ENCODE data around the gene COL23A1. TPM values are rescaled to one million over a fixed set of nuclear protein-coding genes. Genes with fewer than 3 reads are reported as not detected.

COL23A1 gene
- polyA plus RNA-seq, 2 of the 4 experiments (the other 2 are of a cell fraction): not detected

DNA sequence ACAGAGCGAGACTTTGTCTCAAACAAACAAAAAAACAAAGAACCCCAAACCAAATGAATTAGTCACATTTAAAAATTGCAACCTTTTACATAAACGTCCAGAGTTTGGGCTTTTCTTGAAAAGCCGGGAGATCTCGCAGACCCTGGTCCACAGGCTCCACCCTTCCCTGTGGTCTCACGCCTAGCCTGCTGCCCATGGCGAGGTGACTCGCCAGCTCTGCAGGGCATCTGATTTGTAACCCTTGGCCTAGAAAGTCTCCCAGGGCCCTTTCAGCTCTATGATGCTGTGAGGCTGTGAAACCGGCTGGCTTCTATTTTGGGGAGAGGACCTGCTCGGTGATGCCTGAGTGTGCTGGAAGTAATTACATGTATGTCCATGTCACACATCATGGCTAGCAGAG, 312.8 kb downstream of the COL23A1 start (continued):
- TF ChIP-seq, protein P1, sequence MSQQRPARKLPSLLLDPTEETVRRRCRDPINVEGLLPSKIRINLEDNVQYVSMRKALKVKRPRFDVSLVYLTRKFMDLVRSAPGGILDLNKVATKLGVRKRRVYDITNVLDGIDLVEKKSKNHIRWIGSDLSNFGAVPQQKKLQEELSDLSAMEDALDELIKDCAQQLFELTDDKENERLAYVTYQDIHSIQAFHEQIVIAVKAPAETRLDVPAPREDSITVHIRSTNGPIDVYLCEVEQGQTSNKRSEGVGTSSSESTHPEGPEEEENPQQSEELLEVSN (IDR thresholded peaks at IDR 0.05; ENCODE audit: borderline replicate concordance, low read depth): no peak
- TF ChIP-seq HOXA7 (CRISPR knock-in tag; IDR thresholded peaks at IDR 0.05): no peak
- TF ChIP-seq MYC (IDR thresholded peaks at IDR 0.05; ENCODE audit: borderline replicate concordance, low read length): no peak
- TF ChIP-seq, protein P2, sequence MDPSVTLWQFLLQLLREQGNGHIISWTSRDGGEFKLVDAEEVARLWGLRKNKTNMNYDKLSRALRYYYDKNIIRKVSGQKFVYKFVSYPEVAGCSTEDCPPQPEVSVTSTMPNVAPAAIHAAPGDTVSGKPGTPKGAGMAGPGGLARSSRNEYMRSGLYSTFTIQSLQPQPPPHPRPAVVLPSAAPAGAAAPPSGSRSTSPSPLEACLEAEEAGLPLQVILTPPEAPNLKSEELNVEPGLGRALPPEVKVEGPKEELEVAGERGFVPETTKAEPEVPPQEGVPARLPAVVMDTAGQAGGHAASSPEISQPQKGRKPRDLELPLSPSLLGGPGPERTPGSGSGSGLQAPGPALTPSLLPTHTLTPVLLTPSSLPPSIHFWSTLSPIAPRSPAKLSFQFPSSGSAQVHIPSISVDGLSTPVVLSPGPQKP (IDR thresholded peaks at IDR 0.05; ENCODE audit: low read depth, low read length): no peak
- TF ChIP-seq EP300 (IDR thresholded peaks at IDR 0.05): no peak
- TF ChIP-seq MAFK (IDR thresholded peaks at IDR 0.05; ENCODE audit: partially characterized antibody): no peak

DNA sequence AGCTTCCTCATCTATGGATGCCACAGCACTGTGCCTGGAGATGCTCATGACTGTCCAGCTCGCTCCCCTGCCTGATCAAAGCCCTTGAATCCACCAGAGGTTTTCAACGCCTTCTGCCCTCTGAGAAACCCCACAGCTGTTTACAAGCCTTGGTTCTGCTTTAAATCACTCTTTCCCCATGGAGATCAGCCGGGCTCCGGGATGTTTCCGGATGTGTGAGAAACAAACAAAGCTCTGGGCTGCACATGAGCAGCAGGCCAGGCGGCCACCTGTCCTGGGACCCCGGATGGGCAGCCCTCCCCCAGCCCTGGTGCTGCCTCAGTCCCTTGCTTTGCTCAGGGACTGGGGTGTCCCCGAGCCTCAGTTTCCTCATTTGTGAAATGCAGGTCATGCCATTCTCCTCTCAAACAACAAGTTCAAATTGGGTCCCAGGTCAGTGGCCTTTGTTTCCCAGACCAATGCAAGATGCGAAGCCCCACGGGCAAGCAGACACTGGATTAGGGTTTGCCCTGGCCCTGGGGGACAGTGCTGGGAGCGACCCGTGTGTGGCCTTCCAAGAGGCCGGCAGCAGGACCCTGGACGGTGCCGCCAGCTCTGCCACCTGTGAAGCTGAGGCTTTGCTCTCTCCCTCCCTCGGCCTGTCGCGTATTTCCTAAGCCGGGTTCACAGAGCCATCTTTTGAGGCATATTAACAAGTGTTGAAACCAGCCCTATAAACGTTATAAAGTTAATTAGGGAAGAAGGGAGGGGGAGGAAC, 315.2 kb downstream of the COL23A1 start:
- no peak overlapping the region for H3K4me3 ChIP-seq
- no peaks in the 10 kb centered on the region for H3K4me1 ChIP-seq
- 38% methylated on average over 20 of the region's 20 CpGs for WGBS (ENCODE audit: missing lambda C conversion rate)
- H3K9me3 ChIP-seq: peaks cover 15% of the 10 kb centered on the region; the same call in 2 of the 3 replicates
- no peak for FAIRE-seq
- POLR2A ChIA-PET: no interaction called here
- DNase-seq (ENCODE audit: low read depth in 1 of 2, low spot score in 1 of 2): no peak
- no peak overlapping the region for H3K27ac ChIP-seq
- no peak for TF ChIP-seq RNF2 (IDR thresholded peaks at IDR 0.05; ENCODE audit: borderline replicate concordance, low read depth)
- no peak for TF ChIP-seq ZC3H11A (IDR thresholded peaks at IDR 0.05)
- TF ChIP-seq, protein P1 (IDR thresholded peaks at IDR 0.05; ENCODE audit: borderline replicate concordance, low read depth): no peak
- TF ChIP-seq NPAS2 (CRISPR knock-in tag; IDR thresholded peaks at IDR 0.05; ENCODE audit: borderline replicate concordance): no peak
- TF ChIP-seq JUNB (IDR thresholded peaks at IDR 0.05): no peak
- no peak for TF ChIP-seq SMC3 (IDR thresholded peaks at IDR 0.05)
- TF ChIP-seq, protein P3, sequence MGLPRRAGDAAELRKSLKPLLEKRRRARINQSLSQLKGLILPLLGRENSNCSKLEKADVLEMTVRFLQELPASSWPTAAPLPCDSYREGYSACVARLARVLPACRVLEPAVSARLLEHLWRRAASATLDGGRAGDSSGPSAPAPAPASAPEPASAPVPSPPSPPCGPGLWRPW (IDR thresholded peaks at IDR 0.05): no peak
- no peak for TF ChIP-seq ZNF302 (CRISPR knock-in tag; IDR thresholded peaks at IDR 0.05)
- no peak for TF ChIP-seq EHMT2 (IDR thresholded peaks at IDR 0.05; ENCODE audit: low read depth)
- TF ChIP-seq CHD4 (IDR thresholded peaks at IDR 0.05; ENCODE audit: borderline replicate concordance): no peak
- no peak for TF ChIP-seq HOXB13 (CRISPR knock-in tag; IDR thresholded peaks at IDR 0.05; ENCODE audit: low read depth)
- TF ChIP-seq RARB (CRISPR knock-in tag; IDR thresholded peaks at IDR 0.05): no peak
- no peak for TF ChIP-seq CHD2 (IDR thresholded peaks at IDR 0.05; ENCODE audit: low read length, partially characterized antibody)
- TF ChIP-seq, protein P4, sequence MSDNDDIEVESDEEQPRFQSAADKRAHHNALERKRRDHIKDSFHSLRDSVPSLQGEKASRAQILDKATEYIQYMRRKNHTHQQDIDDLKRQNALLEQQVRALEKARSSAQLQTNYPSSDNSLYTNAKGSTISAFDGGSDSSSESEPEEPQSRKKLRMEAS (IDR thresholded peaks at IDR 0.05): no peak
- no peak for TF ChIP-seq PHF8 (IDR thresholded peaks at IDR 0.05; ENCODE audit: borderline replicate concordance, low read depth)
- TF ChIP-seq, protein P5, sequence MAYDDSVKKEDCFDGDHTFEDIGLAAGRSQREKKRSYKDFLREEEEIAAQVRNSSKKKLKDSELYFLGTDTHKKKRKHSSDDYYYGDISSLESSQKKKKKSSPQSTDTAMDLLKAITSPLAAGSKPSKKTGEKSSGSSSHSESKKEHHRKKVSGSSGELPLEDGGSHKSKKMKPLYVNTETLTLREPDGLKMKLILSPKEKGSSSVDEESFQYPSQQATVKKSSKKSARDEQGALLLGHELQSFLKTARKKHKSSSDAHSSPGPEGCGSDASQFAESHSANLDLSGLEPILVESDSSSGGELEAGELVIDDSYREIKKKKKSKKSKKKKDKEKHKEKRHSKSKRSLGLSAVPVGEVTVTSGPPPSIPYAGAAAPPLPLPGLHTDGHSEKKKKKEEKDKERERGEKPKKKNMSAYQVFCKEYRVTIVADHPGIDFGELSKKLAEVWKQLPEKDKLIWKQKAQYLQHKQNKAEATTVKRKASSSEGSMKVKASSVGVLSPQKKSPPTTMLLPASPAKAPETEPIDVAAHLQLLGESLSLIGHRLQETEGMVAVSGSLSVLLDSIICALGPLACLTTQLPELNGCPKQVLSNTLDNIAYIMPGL (CRISPR knock-in tag; IDR thresholded peaks at IDR 0.05; ENCODE audit: borderline replicate concordance): no peak
- TF ChIP-seq TFCP2L1 (CRISPR knock-in tag; IDR thresholded peaks at IDR 0.05): no peak
- TF ChIP-seq FOSL2 (IDR thresholded peaks at IDR 0.05): no peak
- TF ChIP-seq FOSL2 (CRISPR knock-in tag; IDR thresholded peaks at IDR 0.05): no peak
- no peak for TF ChIP-seq HDAC2 (IDR thresholded peaks at IDR 0.05)
- H3K4me2 ChIP-seq: no peak overlapping the region
- no peak for ATAC-seq
- CTCF ChIA-PET: no interaction called here

Measured in A549 (cell line).